ENCODE results near the gene STK33. TPM values are rescaled to one million over a fixed set of nuclear protein-coding genes. Genes with fewer than 3 reads are reported as not detected.

The STK33 gene
- polyA plus RNA-seq, 6 donors from 2014 or later, result 2.5 to 11.0 (median 4.9) TPM

DNA sequence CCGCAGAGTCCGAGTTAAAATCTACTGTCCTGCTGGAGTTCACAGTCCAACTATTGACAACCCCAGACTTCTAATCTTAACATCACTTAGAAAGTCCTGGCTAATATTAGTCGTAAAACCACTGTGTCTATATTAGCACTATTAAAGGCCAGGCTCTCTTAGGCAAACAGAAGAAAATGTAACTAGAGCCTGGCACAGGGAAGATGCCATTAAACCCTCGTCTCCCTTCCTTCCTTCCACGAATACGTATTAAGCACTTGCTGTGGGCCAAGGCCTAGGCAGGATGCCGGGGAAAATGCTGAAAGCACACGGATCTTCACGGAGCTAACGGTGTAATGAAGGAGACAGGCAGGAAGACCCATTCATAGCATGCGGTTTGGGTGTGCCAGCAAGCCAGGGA lies 248.8 kb downstream of the STK33 start:
- no peak for DNase-seq
- ATAC-seq (ENCODE audit: low read depth in 2 of 2), result no peak
- no peaks in the 10 kb centered on the region for H3K36me3 Mint-ChIP-seq
- H3K27ac Mint-ChIP-seq, result peak overlapping the region in 2 of 6 donors; percentile 14 to 65
- H3K9me3 Mint-ChIP-seq, result peaks cover 0 to 15% (median 3%) of the 10 kb centered on the region in 7 donors
- peaks cover 3 to 8% (median 7%) of the 10 kb centered on the region in 3 donors for H3K27me3 Mint-ChIP-seq
- no peak overlapping the region for H3K4me3 Mint-ChIP-seq
- H3K4me1 Mint-ChIP-seq, result peaks cover 21 to 29% (median 23%) of the 10 kb centered on the region in 3 donors

DNA sequence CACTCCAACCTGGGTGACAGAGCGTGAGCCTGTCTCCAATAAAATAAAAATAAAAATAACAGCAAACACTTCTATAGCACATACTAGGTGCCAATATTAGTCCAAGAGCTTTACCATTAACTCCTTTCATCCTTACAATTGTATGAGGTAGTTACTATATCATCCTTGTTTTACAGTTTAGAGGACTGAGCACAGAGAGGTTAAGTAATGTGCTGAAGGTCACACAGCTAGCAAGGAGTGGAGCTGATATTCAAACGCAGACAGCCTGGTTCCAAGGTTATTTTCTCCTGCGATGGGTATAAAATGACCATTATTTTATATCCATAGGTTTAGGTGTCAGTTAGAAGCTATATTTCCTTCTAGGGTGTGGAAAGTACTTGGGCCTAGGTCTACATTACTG lies 249.7 kb downstream of the STK33 start:
- Mint-ChIP-seq H3K36me3 (no peaks in the 10 kb centered on the region), H3K4me1 (peaks cover 21 to 29% (median 23%) of the 10 kb centered on the region in 3 donors), H3K4me3 (peak overlapping the region in 1 of 8 donors; percentile 51), H3K27me3 (peaks cover 3 to 7% (median 6%) of the 10 kb centered on the region in 3 donors), H3K27ac (no peak overlapping the region), H3K9me3 (peaks cover 0 to 15% (median 3%) of the 10 kb centered on the region in 7 donors)
- DNase-seq, result no peak
- ATAC-seq (ENCODE audit: low read depth in 2 of 2), result no peak

DNA sequence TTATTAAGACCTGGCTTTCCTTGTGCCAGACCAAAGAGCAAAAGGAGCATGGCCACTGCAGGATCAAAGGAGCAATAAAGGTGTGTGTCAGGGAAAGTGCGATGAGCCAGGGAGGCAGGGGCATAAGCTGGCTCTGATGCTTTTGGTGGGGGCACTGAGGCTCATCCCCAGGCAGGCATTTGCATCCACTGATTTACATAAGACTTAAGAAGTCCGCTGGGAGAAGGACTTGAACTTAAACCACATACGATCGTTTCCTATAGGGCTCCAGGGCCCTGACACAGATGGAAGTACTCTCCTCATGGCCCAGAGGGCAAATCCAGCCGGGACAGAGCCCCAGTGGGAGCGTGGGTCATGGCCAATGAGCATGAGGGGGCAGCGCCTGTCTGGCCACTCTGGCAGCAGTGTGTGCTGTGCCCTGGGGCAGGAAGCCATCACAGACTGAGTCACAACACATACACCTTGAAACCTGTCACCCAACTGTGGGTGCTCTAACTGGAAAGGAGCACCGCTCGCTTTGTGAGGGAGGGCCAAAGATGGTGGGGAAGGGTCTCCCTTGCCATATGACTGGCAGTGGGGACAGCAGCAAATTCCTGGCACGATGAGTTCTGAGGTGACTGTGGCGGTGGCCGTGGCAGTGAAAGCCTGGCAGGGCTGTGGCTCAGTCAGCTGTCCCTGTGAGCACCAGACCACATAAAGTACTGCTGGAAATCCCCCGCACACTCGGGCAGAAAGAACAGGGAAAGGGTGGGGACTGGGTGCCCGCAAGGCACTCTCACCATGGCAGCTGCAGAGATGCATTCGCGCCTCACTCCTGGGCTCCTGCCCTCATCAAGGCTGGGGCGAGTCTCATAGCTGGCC lies 251.0 kb downstream of the STK33 start:
- Mint-ChIP-seq H3K4me1 (peaks cover 21 to 29% (median 29%) of the 10 kb centered on the region in 3 donors), H3K27ac (peak overlapping the region; percentile 6 to 88 (median 54)), H3K27me3 (peaks cover 0 to 7% (median 6%) of the 10 kb centered on the region in 3 donors), H3K36me3 (no peaks in the 10 kb centered on the region), H3K9me3 (peaks cover 0 to 4% (median 2%) of the 10 kb centered on the region in 7 donors), H3K4me3 (peak overlapping the region in 7 of 8 donors; percentile 36 to 81 (median 65))
- ATAC-seq (ENCODE audit: low read depth in 2 of 2) (peak; percentile 92 to 95), DNase-seq (peak; percentile 25)

DNA sequence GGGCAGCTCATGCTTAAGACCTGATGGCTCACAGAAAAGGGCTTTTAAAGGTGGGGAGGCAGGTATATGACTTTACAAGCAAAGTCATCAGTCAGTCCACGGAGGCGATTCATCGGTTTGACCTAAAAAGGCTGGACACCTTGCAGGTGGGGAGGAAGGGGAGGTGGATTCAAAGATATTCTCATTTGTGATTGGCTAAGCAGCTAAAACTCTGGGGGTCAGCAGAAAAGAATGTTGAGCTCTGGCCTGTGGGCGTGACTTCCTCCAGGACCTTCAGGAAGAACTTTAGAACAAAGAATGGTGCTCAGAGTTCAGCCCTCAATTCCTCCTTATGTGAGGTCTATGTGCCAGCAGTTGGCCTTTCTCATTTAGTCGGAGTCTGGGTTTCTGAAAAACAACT lies 252.0 kb downstream of the STK33 start:
- no peak overlapping the region for H3K4me3 Mint-ChIP-seq
- peaks cover 0 to 7% (median 6%) of the 10 kb centered on the region in 3 donors for H3K27me3 Mint-ChIP-seq
- DNase-seq (no peak), ATAC-seq (ENCODE audit: low read depth in 2 of 2) (no peak)
- peak overlapping the region in 1 of 6 donors; percentile 73 for H3K27ac Mint-ChIP-seq
- H3K9me3 Mint-ChIP-seq, result no peaks in the 10 kb centered on the region
- H3K36me3 Mint-ChIP-seq, result no peaks in the 10 kb centered on the region
- peaks cover 26 to 32% (median 31%) of the 10 kb centered on the region in 3 donors for H3K4me1 Mint-ChIP-seq

Other genes starting within 250 kb of the STK33 start
- gene TRIM66, start 88.4 kb upstream of the STK33 start, polyA plus RNA-seq (ENCODE audit: low read depth in 6 of 6), result 1 to 10 TPM in 2 of 6 donors, under 1 TPM in 3, not detected in 1; 0.31 to 1.7 (median 0.95) TPM
- gene RPL27A, start 88.6 kb upstream of the STK33 start, polyA plus RNA-seq (ENCODE audit: low read depth in 6 of 6), result 1,000 to 10,000 TPM; 2,246 to 4,262 (median 3,486) TPM